Keratinocyte (primary cell): ENCODE data around the gene IL17RD.

Source experiments
- EZH2 ChIP-seq: IDR thresholded peaks from one replicate; pipeline ENCODE4 v1.6.1; 2012; ENCODE audit warnings: inconsistent platforms, mild to moderate bottlenecking, low read length, moderate library complexity
- TF ChIP-seq, protein P1 (sequence below), 3 experiments: IDR thresholded peaks in 1 of 3; conservative IDR thresholded peaks in 1 of 3; optimal IDR thresholded peaks in 1 of 3; 2 replicates in 2 of 3; 3 replicates in 1 of 3; pipeline versions ENCODE3 to v1.5.1; 2011; ENCODE audit warnings: low read length in 3 of 3, mild to moderate bottlenecking in 3 of 3, moderate library complexity in 2 of 3, control low read depth in 1 of 3, inconsistent platforms in 1 of 3; ENCODE audit not compliant: insufficient read depth in 2 of 3; ENCODE audit errors: extremely low read depth in 1 of 3

DNA sequence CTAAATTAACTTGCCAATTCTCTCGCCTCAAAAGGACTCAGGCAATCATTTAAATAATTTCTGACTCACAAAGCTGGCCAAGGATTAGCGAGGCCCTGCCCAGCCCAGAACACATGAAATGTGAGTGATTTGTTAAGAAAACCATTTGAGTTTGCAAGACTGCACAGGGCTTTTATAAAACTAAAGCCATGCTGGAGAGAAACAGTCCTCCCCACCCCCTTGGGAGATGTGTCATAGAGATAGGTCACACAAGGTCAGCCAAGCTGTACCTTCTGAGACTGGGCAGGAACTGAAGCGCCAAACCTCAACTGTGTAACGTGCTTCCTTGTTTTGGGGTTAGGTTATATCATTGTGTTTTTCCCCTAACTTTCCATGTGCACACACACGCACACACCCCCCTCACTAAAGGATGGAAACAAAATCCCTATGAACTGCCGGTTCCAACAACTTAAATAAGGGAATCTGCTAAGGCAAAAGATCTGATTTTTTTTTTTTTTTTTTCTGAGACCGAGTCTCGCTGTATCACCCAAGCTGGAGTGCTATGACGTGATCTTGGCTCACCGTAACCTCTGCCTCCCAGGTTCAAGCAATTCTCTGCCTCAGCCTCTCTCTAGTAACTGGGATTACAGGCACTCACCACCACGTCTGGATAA is 96.6 kb downstream of the IL17RD start:
- TF ChIP-seq, protein P1, sequence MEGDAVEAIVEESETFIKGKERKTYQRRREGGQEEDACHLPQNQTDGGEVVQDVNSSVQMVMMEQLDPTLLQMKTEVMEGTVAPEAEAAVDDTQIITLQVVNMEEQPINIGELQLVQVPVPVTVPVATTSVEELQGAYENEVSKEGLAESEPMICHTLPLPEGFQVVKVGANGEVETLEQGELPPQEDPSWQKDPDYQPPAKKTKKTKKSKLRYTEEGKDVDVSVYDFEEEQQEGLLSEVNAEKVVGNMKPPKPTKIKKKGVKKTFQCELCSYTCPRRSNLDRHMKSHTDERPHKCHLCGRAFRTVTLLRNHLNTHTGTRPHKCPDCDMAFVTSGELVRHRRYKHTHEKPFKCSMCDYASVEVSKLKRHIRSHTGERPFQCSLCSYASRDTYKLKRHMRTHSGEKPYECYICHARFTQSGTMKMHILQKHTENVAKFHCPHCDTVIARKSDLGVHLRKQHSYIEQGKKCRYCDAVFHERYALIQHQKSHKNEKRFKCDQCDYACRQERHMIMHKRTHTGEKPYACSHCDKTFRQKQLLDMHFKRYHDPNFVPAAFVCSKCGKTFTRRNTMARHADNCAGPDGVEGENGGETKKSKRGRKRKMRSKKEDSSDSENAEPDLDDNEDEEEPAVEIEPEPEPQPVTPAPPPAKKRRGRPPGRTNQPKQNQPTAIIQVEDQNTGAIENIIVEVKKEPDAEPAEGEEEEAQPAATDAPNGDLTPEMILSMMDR (optimal IDR thresholded peaks at IDR 0.05 in 1 of 3, IDR thresholded peaks at IDR 0.05 in 1 of 3, conservative IDR thresholded peaks at IDR 0.05 in 1 of 3; ENCODE audit: extremely low read depth in 1 of 3, insufficient read depth in 2 of 3, low read length in 3 of 3), result no peak
- TF ChIP-seq EZH2, result no peak
